Measurements from ENCODE around the gene OBSCN.

GRCh38 chr1:228311091-228311490, 103.2 kb downstream of the OBSCN start:
- no peak for TF ChIP-seq EZH2 (IDR thresholded peaks at IDR 0.05; ENCODE audit: insufficient read depth, low read length)
- no peak for TF ChIP-seq CTCF (IDR thresholded peaks at IDR 0.05; ENCODE audit: insufficient read depth, low read depth, low read length)
